HG03439 (cell line): ENCODE results near the gene CCDC85C.

Experiments used
- ATAC-seq: cut with Tn5 transposase; IDR thresholded peaks from one replicate; pipeline ENCODE4 v1.9.1; 2021; ENCODE audit warnings: mild to moderate bottlenecking, moderate library complexity; ENCODE audit not compliant: unreplicated experiment

The CCDC85C gene

GRCh38 chr14:99630202-99630601 lies 26.2 kb upstream of the CCDC85C start:
- ATAC-seq: no peak

GRCh38 chr14:99628887-99629618 lies 25.0 kb upstream of the CCDC85C start:
- peak; percentile 59 for ATAC-seq

GRCh38 chr14:99627510-99628381 lies 23.7 kb upstream of the CCDC85C start:
- ATAC-seq: no peak

GRCh38 chr14:99627100-99627499 lies 23.1 kb upstream of the CCDC85C start:
- ATAC-seq: no peak

- no peak for ATAC-seq
Observed at GRCh38 chr14:99626041-99626648, 22.1 kb upstream of the CCDC85C start.

GRCh38 chr14:99625476-99625875 lies 21.5 kb upstream of the CCDC85C start:
- no peak for ATAC-seq

GRCh38 chr14:99624971-99625370 lies 21.0 kb upstream of the CCDC85C start:
- ATAC-seq: peak; percentile 41

GRCh38 chr14:99624024-99624423 lies 20.0 kb upstream of the CCDC85C start:
- ATAC-seq: no peak

- ATAC-seq: no peak
Observed at GRCh38 chr14:99621948-99622347, 17.9 kb upstream of the CCDC85C start.

GRCh38 chr14:99619835-99620834 lies 16.1 kb upstream of the CCDC85C start:
- no peak for ATAC-seq

- ATAC-seq: no peak
Observed at GRCh38 chr14:99616832-99617800, 13.1 kb upstream of the CCDC85C start.

- no peak for ATAC-seq
Observed at GRCh38 chr14:99615497-99616157, 11.6 kb upstream of the CCDC85C start.

GRCh38 chr14:99612738-99613330 lies 8.8 kb upstream of the CCDC85C start:
- ATAC-seq: no peak

GRCh38 chr14:99612071-99612737 lies 8.2 kb upstream of the CCDC85C start:
- no peak for ATAC-seq

GRCh38 chr14:99611646-99612045 lies 7.6 kb upstream of the CCDC85C start:
- ATAC-seq: no peak

GRCh38 chr14:99609245-99610170 lies 5.5 kb upstream of the CCDC85C start:
- ATAC-seq: no peak

GRCh38 chr14:99608591-99608990 lies 4.6 kb upstream of the CCDC85C start:
- ATAC-seq: no peak
